ENCODE results near the gene CCDC192. TPM values are rescaled to one million over a fixed set of nuclear protein-coding genes. Genes with fewer than 3 reads are reported as not detected.

Gene CCDC192
- total RNA-seq, 1 experiment from 2014 or later, result 0.52 TPM

DNA sequence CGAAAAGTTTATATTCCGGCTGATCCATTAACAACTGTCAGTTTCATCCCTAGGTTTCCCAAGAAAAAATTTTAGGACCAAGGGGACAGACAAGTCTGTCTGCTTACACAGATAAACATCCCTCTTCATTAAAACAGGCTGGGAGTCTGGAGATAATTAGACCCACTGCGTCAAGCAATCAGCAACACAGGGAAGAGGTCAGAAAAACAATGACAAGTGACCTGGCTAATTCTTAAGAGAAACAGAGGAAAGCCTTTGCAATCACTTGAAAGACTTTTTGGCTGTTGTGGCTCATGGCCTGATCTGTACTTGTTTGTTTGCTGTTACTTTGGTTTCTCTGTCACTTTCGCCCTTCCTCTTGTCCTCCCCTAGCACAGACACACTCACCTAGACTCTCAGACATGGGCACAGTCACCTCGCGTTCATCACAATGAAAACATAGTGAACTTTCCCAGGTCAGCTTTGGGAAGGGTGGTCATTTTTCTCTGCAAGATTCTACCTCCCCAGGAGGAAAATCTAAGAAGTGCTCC is 2.9 kb upstream of the CCDC192 start (continued):
- TF ChIP-seq TEAD1 (CRISPR knock-in tag; IDR thresholded peaks at IDR 0.05) (no peak), KAT7 (CRISPR knock-in tag; IDR thresholded peaks at IDR 0.05; ENCODE audit: borderline replicate concordance) (no peak), ZNF263 (CRISPR knock-in tag; IDR thresholded peaks at IDR 0.05; ENCODE audit: low read depth) (no peak), TCF7 (CRISPR knock-in tag; IDR thresholded peaks at IDR 0.05; ENCODE audit: low read depth) (no peak), ZNF396 (CRISPR knock-in tag; IDR thresholded peaks at IDR 0.05; ENCODE audit: borderline replicate concordance) (no peak), NR1H2 (CRISPR knock-in tag; IDR thresholded peaks at IDR 0.05) (no peak), ZNF671 (CRISPR knock-in tag; IDR thresholded peaks at IDR 0.05) (no peak), ZNF416 (CRISPR knock-in tag; IDR thresholded peaks at IDR 0.05) (no peak)
- TF ChIP-seq, protein P1, sequence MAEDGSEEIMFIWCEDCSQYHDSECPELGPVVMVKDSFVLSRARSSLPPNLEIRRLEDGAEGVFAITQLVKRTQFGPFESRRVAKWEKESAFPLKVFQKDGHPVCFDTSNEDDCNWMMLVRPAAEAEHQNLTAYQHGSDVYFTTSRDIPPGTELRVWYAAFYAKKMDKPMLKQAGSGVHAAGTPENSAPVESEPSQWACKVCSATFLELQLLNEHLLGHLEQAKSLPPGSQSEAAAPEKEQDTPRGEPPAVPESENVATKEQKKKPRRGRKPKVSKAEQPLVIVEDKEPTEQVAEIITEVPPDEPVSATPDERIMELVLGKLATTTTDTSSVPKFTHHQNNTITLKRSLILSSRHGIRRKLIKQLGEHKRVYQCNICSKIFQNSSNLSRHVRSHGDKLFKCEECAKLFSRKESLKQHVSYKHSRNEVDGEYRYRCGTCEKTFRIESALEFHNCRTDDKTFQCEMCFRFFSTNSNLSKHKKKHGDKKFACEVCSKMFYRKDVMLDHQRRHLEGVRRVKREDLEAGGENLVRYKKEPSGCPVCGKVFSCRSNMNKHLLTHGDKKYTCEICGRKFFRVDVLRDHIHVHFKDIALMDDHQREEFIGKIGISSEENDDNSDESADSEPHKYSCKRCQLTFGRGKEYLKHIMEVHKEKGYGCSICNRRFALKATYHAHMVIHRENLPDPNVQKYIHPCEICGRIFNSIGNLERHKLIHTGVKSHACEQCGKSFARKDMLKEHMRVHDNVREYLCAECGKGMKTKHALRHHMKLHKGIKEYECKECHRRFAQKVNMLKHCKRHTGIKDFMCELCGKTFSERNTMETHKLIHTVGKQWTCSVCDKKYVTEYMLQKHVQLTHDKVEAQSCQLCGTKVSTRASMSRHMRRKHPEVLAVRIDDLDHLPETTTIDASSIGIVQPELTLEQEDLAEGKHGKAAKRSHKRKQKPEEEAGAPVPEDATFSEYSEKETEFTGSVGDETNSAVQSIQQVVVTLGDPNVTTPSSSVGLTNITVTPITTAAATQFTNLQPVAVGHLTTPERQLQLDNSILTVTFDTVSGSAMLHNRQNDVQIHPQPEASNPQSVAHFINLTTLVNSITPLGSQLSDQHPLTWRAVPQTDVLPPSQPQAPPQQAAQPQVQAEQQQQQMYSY (CRISPR knock-in tag; IDR thresholded peaks at IDR 0.05), result no peak
- TF ChIP-seq, protein P2, sequence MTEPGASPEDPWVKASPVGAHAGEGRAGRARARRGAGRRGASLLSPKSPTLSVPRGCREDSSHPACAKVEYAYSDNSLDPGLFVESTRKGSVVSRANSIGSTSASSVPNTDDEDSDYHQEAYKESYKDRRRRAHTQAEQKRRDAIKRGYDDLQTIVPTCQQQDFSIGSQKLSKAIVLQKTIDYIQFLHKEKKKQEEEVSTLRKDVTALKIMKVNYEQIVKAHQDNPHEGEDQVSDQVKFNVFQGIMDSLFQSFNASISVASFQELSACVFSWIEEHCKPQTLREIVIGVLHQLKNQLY (CRISPR knock-in tag; IDR thresholded peaks at IDR 0.05), result no peak
- TF ChIP-seq, protein P3, sequence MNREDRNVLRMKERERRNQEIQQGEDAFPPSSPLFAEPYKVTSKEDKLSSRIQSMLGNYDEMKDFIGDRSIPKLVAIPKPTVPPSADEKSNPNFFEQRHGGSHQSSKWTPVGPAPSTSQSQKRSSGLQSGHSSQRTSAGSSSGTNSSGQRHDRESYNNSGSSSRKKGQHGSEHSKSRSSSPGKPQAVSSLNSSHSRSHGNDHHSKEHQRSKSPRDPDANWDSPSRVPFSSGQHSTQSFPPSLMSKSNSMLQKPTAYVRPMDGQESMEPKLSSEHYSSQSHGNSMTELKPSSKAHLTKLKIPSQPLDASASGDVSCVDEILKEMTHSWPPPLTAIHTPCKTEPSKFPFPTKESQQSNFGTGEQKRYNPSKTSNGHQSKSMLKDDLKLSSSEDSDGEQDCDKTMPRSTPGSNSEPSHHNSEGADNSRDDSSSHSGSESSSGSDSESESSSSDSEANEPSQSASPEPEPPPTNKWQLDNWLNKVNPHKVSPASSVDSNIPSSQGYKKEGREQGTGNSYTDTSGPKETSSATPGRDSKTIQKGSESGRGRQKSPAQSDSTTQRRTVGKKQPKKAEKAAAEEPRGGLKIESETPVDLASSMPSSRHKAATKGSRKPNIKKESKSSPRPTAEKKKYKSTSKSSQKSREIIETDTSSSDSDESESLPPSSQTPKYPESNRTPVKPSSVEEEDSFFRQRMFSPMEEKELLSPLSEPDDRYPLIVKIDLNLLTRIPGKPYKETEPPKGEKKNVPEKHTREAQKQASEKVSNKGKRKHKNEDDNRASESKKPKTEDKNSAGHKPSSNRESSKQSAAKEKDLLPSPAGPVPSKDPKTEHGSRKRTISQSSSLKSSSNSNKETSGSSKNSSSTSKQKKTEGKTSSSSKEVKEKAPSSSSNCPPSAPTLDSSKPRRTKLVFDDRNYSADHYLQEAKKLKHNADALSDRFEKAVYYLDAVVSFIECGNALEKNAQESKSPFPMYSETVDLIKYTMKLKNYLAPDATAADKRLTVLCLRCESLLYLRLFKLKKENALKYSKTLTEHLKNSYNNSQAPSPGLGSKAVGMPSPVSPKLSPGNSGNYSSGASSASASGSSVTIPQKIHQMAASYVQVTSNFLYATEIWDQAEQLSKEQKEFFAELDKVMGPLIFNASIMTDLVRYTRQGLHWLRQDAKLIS (CRISPR knock-in tag; IDR thresholded peaks at IDR 0.05; ENCODE audit: borderline replicate concordance), result no peak
- TF ChIP-seq, protein P4, sequence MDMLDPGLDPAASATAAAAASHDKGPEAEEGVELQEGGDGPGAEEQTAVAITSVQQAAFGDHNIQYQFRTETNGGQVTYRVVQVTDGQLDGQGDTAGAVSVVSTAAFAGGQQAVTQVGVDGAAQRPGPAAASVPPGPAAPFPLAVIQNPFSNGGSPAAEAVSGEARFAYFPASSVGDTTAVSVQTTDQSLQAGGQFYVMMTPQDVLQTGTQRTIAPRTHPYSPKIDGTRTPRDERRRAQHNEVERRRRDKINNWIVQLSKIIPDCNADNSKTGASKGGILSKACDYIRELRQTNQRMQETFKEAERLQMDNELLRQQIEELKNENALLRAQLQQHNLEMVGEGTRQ (CRISPR knock-in tag; IDR thresholded peaks at IDR 0.05), result no peak
- TF ChIP-seq, protein P5, sequence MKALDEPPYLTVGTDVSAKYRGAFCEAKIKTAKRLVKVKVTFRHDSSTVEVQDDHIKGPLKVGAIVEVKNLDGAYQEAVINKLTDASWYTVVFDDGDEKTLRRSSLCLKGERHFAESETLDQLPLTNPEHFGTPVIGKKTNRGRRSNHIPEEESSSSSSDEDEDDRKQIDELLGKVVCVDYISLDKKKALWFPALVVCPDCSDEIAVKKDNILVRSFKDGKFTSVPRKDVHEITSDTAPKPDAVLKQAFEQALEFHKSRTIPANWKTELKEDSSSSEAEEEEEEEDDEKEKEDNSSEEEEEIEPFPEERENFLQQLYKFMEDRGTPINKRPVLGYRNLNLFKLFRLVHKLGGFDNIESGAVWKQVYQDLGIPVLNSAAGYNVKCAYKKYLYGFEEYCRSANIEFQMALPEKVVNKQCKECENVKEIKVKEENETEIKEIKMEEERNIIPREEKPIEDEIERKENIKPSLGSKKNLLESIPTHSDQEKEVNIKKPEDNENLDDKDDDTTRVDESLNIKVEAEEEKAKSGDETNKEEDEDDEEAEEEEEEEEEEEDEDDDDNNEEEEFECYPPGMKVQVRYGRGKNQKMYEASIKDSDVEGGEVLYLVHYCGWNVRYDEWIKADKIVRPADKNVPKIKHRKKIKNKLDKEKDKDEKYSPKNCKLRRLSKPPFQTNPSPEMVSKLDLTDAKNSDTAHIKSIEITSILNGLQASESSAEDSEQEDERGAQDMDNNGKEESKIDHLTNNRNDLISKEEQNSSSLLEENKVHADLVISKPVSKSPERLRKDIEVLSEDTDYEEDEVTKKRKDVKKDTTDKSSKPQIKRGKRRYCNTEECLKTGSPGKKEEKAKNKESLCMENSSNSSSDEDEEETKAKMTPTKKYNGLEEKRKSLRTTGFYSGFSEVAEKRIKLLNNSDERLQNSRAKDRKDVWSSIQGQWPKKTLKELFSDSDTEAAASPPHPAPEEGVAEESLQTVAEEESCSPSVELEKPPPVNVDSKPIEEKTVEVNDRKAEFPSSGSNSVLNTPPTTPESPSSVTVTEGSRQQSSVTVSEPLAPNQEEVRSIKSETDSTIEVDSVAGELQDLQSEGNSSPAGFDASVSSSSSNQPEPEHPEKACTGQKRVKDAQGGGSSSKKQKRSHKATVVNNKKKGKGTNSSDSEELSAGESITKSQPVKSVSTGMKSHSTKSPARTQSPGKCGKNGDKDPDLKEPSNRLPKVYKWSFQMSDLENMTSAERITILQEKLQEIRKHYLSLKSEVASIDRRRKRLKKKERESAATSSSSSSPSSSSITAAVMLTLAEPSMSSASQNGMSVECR (CRISPR knock-in tag; IDR thresholded peaks at IDR 0.05; ENCODE audit: borderline replicate concordance), result no peak

All from WTC11 (cell line).